Colon (tissue), 2 donors: ENCODE measurements around the gene CALN1.

Experiments
- FAIRE-seq: peaks from 2 replicates; lab custom pipeline; 2012; peaks lifted over from hg19 to GRCh38; lab: Jason Lieb, UNC
- donor health status: control.
- donor health status: control.

The CALN1 gene

GRCh38 chr7:72037516-72037915, 374.6 kb downstream of the CALN1 start:
- no peak for FAIRE-seq

GRCh38 chr7:72035266-72035665, 376.9 kb downstream of the CALN1 start:
- FAIRE-seq = no peak

GRCh38 chr7:72032934-72033333, 379.2 kb downstream of the CALN1 start:
- FAIRE-seq = no peak

GRCh38 chr7:72030994-72031667, 381.0 kb downstream of the CALN1 start:
- no peak for FAIRE-seq

DNA sequence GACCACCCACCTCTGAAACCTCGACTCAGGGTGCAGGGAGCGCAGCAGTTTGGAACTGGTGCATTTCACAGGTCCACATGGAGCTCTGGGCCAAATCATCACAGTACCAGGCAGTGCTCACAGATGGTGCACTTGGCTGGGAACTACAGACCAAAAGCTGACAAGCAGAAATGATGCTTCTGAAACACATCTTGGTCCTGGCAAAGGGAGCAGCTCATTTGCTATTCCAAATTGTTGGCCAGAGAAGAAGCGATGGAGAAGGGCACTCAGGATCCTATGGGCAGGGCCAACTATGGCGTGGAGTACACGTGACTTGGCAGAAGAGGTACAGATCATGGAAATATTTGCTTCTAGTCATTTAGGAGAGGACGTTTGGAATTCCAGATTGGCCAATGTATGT, 383.9 kb downstream of the CALN1 start:
- no peak for FAIRE-seq

GRCh38 chr7:72025381-72025960, 386.7 kb downstream of the CALN1 start:
- FAIRE-seq = no peak

DNA sequence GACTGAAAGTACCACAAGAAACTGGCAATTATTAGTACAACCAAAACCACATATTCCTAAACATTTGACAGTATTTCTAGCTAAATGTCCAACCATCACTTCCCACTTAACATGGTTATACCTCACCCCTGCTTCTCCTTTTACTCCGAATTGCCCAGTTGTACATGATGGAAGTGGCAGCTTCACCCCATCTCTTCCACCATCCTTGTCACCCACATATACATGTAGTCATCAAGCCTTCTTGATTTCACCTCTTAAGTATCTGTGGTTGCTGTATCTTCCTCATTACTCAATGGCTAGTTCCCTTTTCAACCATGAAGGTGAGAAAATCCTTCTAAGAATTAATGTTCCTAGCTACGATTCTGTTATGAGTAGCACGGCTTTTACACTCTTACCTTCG, 388.2 kb downstream of the CALN1 start:
- FAIRE-seq = no peak

GRCh38 chr7:72021716-72022115, 390.4 kb downstream of the CALN1 start:
- FAIRE-seq = no peak

DNA sequence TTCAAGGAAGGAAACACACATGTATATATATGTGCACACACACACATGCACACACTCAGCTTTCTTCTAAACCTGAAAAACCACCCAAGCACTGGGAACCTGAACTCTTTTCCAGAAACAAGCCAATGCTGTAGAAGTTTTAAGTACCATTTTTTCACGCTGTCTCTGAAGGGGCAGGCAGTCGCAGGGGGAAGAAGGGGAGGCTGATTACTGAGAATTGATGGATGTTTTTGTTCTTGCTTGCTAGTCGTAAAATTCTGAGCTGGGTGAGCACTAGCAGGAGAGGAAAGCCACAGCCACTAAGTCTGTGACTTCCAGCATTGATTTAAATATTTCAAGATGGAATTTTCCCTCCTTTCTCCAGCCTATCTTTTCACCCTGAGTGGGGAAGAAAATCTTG, 391.8 kb downstream of the CALN1 start:
- FAIRE-seq = no peak

DNA sequence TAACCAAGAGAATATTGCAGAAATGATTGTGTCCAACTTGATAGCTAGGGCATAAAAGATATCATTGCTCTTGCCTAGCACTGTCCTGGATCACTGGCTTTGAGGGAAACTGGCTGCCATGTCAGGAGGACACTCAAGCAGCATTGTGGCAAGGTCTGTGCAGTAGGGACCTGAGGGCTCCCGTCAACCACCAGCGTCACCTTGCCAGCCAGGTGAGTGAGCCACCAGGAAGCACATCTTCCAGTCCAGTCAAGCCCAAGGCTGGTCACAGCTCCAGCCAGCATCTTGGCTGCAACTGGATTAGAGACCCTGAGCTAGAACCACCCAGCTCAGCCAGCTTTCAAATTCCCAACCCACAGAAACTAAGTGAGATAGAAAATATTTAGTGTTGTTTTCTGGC, 392.7 kb downstream of the CALN1 start:
- no peak for FAIRE-seq

DNA sequence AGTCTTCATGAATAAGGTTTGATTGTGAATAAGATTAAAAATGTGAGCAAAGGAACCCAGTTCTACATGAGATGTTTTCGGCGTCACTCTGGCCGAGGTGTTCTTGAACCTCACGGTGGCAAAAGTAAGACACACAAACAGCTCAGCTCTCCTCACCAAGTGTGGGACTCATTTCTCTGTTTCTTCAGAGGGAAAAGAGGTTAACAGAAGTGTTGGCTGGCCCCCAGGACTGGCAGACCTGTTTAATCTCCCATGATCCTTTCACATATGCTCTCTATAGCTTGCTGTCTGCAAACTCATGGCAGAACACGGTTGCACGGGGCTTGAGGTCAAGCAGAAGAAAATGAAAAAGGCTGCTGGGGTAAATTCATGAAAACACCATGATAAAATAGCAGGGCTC, 394.4 kb downstream of the CALN1 start:
- no peak for FAIRE-seq

DNA sequence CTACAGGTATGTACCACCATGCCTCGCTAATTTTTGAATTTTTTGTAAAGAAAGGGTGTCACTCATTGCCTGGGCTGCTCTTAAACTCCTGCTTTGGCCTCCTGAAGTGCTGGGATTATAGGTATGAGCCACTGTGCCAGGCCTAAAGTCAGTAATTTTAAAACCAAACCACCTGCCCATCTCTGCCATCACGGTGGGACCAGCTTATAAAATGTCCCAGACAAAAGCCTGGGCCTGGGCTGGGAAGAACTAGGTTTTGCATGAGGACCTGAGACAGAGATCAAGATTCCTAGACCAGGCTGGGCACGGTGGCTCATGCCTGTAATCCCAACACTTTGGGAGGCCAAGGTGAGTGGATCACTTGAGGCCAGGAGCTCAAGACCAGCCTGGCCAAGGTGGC, 395.6 kb downstream of the CALN1 start:
- no peak for FAIRE-seq

DNA sequence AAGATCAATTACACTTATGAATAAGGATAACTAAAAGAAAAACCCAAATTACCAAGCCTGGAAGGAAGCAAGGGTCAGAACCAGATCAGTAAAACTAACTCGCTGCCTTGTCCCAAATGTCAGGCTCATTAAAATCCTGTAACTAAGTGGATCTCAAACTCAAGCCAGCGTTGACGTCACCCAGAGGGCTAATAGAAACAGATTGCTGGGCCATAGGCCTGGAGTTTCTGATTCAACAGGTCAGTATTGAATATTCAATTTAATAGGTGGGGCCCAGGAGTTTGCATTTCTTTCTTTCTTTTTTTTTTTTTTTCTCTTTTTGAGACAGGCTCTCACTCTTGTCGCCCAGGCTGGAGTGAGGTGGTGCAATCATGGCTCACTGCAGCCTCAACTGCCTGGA, 397.0 kb downstream of the CALN1 start:
- FAIRE-seq = no peak

- FAIRE-seq = no peak
Measured at GRCh38 chr7:72007018-72007417, 405.1 kb downstream of the CALN1 start.

- no peak for FAIRE-seq
Measured at GRCh38 chr7:72003236-72003635, 408.9 kb downstream of the CALN1 start.

DNA sequence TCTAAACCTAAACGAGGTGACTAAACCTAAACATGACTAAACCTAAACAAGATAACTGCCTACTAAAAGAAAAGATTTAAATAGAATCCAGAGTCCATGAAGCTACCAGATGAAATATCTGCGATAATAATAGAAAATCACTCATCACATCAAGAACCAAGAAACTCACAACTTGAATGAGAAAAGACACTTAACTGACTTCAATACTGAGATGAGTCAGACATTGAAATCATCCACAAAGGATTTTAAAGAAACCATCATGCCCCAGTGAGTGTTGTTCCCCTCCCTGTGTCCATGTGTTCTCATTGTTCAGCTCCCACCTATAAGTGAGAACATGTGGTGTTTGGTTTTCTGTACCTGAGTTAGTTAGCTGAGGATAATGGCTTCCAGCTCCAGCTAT, 416.0 kb downstream of the CALN1 start:
- no peak for FAIRE-seq

GRCh38 chr7:71995111-71995510, 417.0 kb downstream of the CALN1 start:
- FAIRE-seq = no peak

DNA sequence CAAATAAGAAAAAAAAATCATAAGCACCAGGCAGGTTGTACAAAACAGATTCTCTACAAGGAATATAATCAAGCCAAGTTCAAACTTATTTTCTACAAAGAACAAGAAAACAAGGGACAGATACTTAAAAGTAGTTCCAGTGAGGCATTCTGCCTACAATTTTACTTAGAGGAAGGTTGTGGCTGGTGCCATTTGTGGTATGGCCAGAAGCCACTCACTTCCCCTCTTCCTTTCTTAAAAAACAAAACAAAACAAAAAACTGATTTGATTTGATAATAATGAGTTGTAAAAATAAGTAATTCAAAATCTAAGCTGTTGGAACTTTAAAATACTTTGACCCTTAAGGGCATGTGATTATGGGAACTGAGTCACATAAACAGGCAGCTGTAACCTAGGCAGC, 420.6 kb downstream of the CALN1 start:
- FAIRE-seq = no peak

DNA sequence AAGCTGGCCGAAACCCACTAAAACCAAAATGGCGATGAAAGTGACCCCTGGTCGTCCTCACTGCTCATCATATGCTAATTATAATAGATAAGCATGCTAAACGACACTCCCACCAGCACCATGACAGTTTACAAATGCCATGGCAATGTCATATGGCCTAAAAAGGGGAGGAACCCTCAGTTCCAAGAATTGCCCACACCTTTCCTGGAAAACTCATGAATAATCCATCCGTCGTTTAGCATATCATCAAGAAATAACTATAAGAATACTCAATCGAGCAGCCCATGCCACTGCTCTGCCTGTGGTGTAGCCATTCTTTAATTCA, 422.0 kb downstream of the CALN1 start:
- FAIRE-seq = no peak

GRCh38 chr7:71988201-71988600, 423.9 kb downstream of the CALN1 start:
- FAIRE-seq = no peak

- no peak for FAIRE-seq
Measured at GRCh38 chr7:71987200-71987767, 424.9 kb downstream of the CALN1 start.

- no peak for FAIRE-seq
Measured at GRCh38 chr7:71984348-71984747, 427.8 kb downstream of the CALN1 start.

GRCh38 chr7:71982851-71983250, 429.3 kb downstream of the CALN1 start:
- no peak for FAIRE-seq

DNA sequence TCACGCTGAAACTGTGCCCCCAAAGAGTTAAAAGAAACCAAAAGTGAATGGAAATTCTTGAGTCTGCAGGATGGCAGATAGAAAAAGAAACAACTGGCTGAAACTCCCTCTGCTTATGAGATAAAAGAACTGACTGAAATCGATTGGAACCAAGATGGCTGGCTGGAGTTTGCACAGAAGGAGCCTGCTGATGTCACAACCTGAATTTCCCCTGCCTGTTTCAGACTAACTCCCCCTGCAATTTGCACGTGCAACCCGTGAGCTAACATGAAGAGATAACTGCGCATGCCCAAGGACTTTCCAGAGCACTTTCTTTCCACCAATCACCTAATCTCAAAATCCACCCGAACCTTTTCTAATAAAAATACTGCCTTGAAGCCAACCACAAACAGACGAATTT, 435.5 kb downstream of the CALN1 start:
- no peak for FAIRE-seq
